GM06990 (cell line): ENCODE data around the gene PPP6R2.

ENCODE experiments used
- DNase-seq: peaks from one replicate; pipeline ENCODE4 v3.0.0-alpha.2; 2011; ENCODE audit not compliant: insufficient read length; ENCODE audit errors: extremely low read depth
- H3K27me3 ChIP-seq: replicated peaks from 2 replicates; pipeline ENCODE4 v1.6.0; 2011; ENCODE audit warnings: low read length; ENCODE audit not compliant: control insufficient read depth, insufficient read depth
- H3K36me3 ChIP-seq: 2 replicates; pipeline ENCODE4 v1.5.1; 2011; ENCODE audit warnings: low read length; ENCODE audit not compliant: control insufficient read depth, insufficient read depth
- H3K4me3 ChIP-seq: replicated peaks from 2 replicates; pipeline ENCODE4 v1.5.1; 2011; ENCODE audit warnings: low read depth, mild to moderate bottlenecking, control low read depth, low read length
- CTCF ChIP-seq: IDR thresholded peaks from 2 replicates; pipeline ENCODE4 v1.5.1; 2011; ENCODE audit warnings: low read length, control low read depth, mild to moderate bottlenecking, inconsistent platforms; ENCODE audit not compliant: insufficient read depth, poor library complexity, severe bottlenecking

The PPP6R2 gene

GRCh38 chr22:50473088-50473487, 130.0 kb downstream of the PPP6R2 start:
- peaks cover 3% of the 10 kb centered on the region for H3K36me3 ChIP-seq
- H3K27me3 ChIP-seq: no peaks in the 10 kb centered on the region
- peak; percentile 74 for TF ChIP-seq CTCF
- no peak for DNase-seq
- H3K4me3 ChIP-seq: peak overlapping the region; percentile 61; the same call in 1 of the 2 replicates

DNA sequence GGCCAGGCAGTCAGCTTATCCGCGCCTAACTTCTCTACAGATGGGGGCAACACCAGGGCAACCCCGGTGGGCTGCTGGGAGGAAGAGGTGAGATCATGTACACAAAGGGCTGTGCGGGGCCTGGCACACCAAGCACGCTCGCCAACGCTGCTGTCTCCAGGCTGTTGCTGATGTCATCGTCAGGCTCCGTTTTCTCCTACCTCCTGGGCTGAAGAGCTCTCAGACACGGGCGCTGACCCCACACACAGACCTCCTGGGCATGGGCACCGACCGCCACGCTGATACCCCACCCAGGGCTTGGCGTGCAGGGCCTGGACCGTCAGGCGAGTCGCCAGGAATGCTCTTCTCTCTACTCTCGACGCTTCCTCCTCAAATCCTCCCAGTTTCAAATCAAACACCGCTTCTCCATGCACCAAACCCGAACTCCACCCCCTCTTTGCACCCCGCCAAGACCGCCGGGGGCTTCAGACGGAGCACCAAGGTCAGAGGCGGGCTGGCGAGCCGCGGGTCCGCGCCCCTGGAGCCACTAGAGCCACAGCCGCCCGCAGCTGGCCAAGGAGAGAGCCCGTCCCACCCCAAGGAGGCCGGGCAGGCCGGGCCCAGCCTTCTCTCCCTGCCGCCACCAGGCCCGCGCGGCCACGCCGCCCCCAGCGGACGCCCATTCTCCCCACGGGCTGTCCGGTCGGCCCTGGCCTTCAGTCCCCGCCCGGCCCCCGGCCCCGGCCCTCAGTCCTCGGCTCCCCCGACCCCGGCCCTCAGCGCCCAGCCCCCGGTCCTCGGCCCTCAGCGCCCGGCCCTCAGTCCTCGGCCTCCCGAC, 130.9 kb downstream of the PPP6R2 start:
- H3K27me3 ChIP-seq: no peaks in the 10 kb centered on the region
- peaks cover 1% of the 10 kb centered on the region for H3K36me3 ChIP-seq
- TF ChIP-seq CTCF: no peak
- DNase-seq: no peak
- peak overlapping the region; percentile 61 for H3K4me3 ChIP-seq

DNA sequence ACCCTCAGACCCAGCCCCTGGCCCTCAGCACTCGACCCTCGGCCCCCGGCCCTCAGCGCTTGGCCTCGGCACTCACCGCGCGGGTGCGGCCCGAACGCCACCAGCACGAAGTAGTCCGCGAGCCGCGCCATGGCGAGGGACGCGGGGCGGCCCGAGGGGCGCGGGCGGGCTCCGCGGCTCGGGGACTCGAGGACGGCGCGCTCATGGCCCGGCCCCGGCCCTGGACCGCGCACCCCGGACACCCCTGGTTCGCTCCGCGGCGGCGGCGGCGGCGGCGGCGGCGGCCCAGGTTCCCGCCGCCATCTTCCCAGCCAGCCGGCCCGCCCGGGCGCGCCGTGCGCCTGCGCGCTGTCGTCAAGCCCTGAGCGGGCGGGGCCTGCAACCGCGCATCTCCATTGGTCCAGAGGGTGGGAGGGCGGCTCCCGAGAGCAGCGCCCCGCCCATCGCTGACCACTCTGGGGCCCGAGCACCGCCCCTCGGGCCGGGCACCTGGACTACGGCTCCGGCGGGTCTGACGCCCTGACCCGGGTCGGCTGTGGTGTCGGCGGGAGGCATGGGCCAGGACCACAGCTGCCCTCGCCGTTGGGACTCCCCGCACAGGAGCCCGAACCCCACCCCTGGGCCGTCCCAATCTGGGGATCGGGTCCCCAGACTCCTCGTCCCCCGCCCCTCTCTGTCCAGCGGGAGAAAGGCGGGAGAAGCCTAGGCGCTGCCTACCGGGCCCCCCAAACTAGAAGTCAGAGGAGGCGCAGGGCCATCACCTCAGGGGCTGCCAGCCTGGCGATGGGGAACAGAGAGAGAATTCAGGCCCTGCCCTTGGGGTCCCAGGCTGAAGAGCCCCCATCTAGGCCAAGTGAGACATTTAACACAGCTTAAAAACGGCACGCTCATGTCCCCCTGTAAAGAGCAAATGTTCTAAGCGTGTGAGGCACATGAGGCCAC, 131.9 kb downstream of the PPP6R2 start, which contains the start of gene SBF1:
Gene SBF1 (minus strand): TSS at position 326 of the 942 bp plus-strand sequence. CDS start 195 bp downstream, at position 131.
- Histone ChIP-seq H3K4me3 (peak within 1 kb of the TSS; percentile 70), H3K27me3 (no peaks in the 10 kb centered on the region), H3K36me3 (peaks cover 1% of the 10 kb centered on the region)
- peak; percentile 91 for DNase-seq
- no peak for TF ChIP-seq CTCF

GRCh38 chr22:50475652-50476002, 132.5 kb downstream of the PPP6R2 start:
- TF ChIP-seq CTCF: no peak
- H3K36me3 ChIP-seq: peaks cover 1% of the 10 kb centered on the region

GRCh38 chr22:50476868-50477267, 133.7 kb downstream of the PPP6R2 start:
- Histone ChIP-seq H3K4me3 (no peak overlapping the region), H3K36me3 (peaks cover 1% of the 10 kb centered on the region), H3K27me3 (no peaks in the 10 kb centered on the region; the same call in 1 of the 2 replicates)
- no peak for TF ChIP-seq CTCF
- no peak for DNase-seq

More at GRCh38 chr22:50475652-50476002, 132.5 kb downstream of the PPP6R2 start:
- no peak for DNase-seq
- Histone ChIP-seq H3K27me3 (no peaks in the 10 kb centered on the region), H3K4me3 (no peak overlapping the region; the same call in 1 of the 2 replicates)
